Stimulated activated memory B cell treated with anti-CD40 and anti-IgM and Interleukin-4, amounts not matched to agents 10 μg/mL and 1 μg/mL and 100 μg/mL, for 72 hours (primary cell): ENCODE measurements around the gene TUBB2B.
A peak's percentile ranks its signal among the peaks of the same experiment; 100 is the strongest.

Experiments used
- ATAC-seq: fragments of 150-1000 bp; cut with Tn5 transposase; 2 replicates; pipeline ENCODE4 v1.10.0; 2021
- H3K27ac Mint-ChIP-seq: one replicate; pipeline ENCODE4 v1.8.0; 2022; ENCODE audit warnings: mild to moderate bottlenecking, mixed read lengths
- H3K27me3 Mint-ChIP-seq: one replicate; pipeline ENCODE4 v1.8.0; 2022; ENCODE audit warnings: mixed read lengths
- H3K36me3 Mint-ChIP-seq: one replicate; pipeline ENCODE4 v1.8.0; 2022; ENCODE audit warnings: mixed read lengths
- H3K4me1 Mint-ChIP-seq: one replicate; pipeline ENCODE4 v1.8.0; 2022; ENCODE audit warnings: mixed read lengths
- H3K4me3 Mint-ChIP-seq: one replicate; pipeline ENCODE4 v1.8.0; 2022; ENCODE audit warnings: mild to moderate bottlenecking, moderate library complexity, mixed read lengths
- H3K9me3 Mint-ChIP-seq: one replicate; pipeline ENCODE4 v1.8.0; 2022; ENCODE audit warnings: mixed read lengths

TUBB2B gene

GRCh38 chr6:3227363-3228045 lies at the start of gene TUBB2B:
TSS of gene TUBB2B (minus strand) at chr6:3227653. CDS start at chr6:3227543, 110 bp downstream.
- Mint-ChIP-seq H3K27ac (peak within 1 kb of the TSS; percentile 35), H3K4me3 (peak within 1 kb of the TSS; percentile 78), H3K36me3 (no peaks in the 10 kb centered on the region), H3K4me1 (peaks cover 55% of the 10 kb centered on the region), H3K9me3 (no peaks in the 10 kb centered on the region), H3K27me3 (peaks cover 70% of the 10 kb centered on the region)
- ATAC-seq = peak; percentile 44

DNA sequence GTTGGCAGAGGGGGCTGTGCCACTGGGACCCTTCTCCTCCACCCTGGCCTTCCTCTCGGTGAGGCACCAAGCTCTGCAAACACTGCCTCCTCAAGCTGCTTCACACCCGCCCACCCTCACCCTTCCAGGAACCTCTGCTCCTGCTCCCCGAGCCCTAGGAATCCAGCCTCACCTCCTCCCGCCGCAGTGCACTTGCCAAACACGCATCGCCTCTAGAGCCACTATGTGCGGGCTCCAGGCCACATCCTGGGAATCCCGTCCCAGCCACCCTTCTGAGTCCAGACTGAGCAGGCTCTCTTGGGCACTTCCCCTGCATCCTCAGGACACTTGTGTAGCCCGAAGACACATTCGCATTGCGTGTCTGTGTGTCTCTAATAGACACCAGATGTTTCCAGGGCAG lies 49.8 kb upstream of the TUBB2B start:
- no peak for ATAC-seq
- no peaks in the 10 kb centered on the region for H3K9me3 Mint-ChIP-seq
- H3K4me1 Mint-ChIP-seq = peaks cover 7% of the 10 kb centered on the region
- H3K4me3 Mint-ChIP-seq = no peak overlapping the region
- no peak overlapping the region for H3K27ac Mint-ChIP-seq
- no peaks in the 10 kb centered on the region for H3K27me3 Mint-ChIP-seq
- peaks cover 5% of the 10 kb centered on the region for H3K36me3 Mint-ChIP-seq

- Mint-ChIP-seq H3K27ac (no peak overlapping the region), H3K36me3 (peaks cover 10% of the 10 kb centered on the region), H3K9me3 (no peaks in the 10 kb centered on the region), H3K4me1 (peaks cover 7% of the 10 kb centered on the region), H3K4me3 (no peak overlapping the region), H3K27me3 (no peaks in the 10 kb centered on the region)
- ATAC-seq = no peak
Observed at GRCh38 chr6:3276174-3277167, 49.0 kb upstream of the TUBB2B start.

- peaks cover 33% of the 10 kb centered on the region for H3K36me3 Mint-ChIP-seq
- no peak for ATAC-seq
- no peaks in the 10 kb centered on the region for H3K9me3 Mint-ChIP-seq
- peaks cover 7% of the 10 kb centered on the region for H3K4me1 Mint-ChIP-seq
- no peak overlapping the region for H3K4me3 Mint-ChIP-seq
- no peaks in the 10 kb centered on the region for H3K27me3 Mint-ChIP-seq
- H3K27ac Mint-ChIP-seq = no peak overlapping the region
Observed at GRCh38 chr6:3273707-3274521, 46.5 kb upstream of the TUBB2B start.

- H3K27ac Mint-ChIP-seq = no peak overlapping the region
- H3K4me1 Mint-ChIP-seq = peaks cover 7% of the 10 kb centered on the region
Observed at GRCh38 chr6:3272911-3273547, 45.6 kb upstream of the TUBB2B start.

DNA sequence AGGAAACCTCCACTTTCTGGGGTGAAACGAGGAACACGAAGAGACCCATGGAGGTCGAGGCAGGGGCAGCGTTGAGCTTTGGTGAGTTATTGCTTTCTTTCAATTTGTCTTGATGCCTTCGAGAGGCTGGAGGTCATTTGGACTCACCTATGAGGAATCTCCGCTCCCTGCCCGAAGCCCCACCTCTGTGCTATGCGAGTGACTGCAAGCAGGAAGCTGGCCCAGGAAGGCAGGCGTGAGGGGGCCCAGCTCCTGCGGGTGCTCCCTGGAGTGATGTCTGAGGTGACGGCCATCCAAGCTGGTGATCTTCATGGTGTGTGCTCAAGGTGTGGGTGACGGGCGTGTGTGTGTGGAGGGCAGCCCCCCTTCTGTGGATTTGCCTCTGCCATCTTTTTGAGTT lies 44.3 kb upstream of the TUBB2B start:
- H3K36me3 Mint-ChIP-seq = peaks cover 48% of the 10 kb centered on the region
- no peaks in the 10 kb centered on the region for H3K27me3 Mint-ChIP-seq
- no peaks in the 10 kb centered on the region for H3K9me3 Mint-ChIP-seq
- ATAC-seq = no peak
- no peak overlapping the region for H3K4me3 Mint-ChIP-seq
- peaks cover 7% of the 10 kb centered on the region for H3K4me1 Mint-ChIP-seq
- H3K27ac Mint-ChIP-seq = no peak overlapping the region

More at GRCh38 chr6:3272911-3273547, 45.6 kb upstream of the TUBB2B start:
- no peaks in the 10 kb centered on the region for H3K9me3 Mint-ChIP-seq
- H3K4me3 Mint-ChIP-seq = no peak overlapping the region
- peaks cover 42% of the 10 kb centered on the region for H3K36me3 Mint-ChIP-seq
- ATAC-seq = no peak
- no peaks in the 10 kb centered on the region for H3K27me3 Mint-ChIP-seq

GRCh38 chr6:3270258-3270657 lies 42.8 kb upstream of the TUBB2B start:
- H3K27ac Mint-ChIP-seq = no peak overlapping the region
- ATAC-seq = no peak
- no peaks in the 10 kb centered on the region for H3K27me3 Mint-ChIP-seq
- no peak overlapping the region for H3K4me3 Mint-ChIP-seq
- H3K36me3 Mint-ChIP-seq = peaks cover 48% of the 10 kb centered on the region
- H3K9me3 Mint-ChIP-seq = no peaks in the 10 kb centered on the region
- peaks cover 7% of the 10 kb centered on the region for H3K4me1 Mint-ChIP-seq

DNA sequence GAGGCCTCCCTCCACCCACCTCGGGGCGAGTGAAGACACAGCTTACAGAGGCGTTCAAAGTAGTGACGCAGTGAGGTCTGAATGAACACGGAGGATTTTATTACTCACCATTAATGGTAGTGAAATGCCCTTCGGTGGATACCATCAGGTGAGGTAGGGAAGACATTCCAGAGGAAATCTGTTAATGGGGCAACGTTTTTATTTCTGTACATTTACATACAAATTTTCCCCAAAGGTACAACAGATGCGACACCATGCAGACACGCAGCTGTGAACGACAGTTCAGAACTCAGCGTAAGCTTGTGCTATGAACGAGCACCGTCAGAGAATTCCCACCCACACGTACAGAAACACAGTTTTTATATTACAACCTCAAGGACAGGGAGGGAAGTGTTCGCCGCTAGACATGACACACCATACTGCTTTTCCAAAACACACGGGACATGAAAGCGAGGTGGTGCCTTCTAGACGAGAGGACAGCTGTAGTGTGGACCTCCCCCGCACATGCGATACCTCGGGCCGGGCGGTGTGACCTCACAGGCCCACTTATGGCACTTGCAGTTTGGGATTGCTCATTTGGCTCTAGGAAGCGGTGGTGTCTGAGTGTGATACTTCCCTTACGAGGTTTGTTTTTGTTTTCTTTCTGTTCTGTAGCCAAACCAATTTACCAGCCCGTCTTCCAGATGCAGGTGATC lies 42.0 kb upstream of the TUBB2B start:
- no peak for ATAC-seq
- Mint-ChIP-seq H3K4me1 (peaks cover 12% of the 10 kb centered on the region), H3K27me3 (no peaks in the 10 kb centered on the region), H3K9me3 (no peaks in the 10 kb centered on the region), H3K36me3 (peaks cover 57% of the 10 kb centered on the region), H3K4me3 (no peak overlapping the region), H3K27ac (no peak overlapping the region)

DNA sequence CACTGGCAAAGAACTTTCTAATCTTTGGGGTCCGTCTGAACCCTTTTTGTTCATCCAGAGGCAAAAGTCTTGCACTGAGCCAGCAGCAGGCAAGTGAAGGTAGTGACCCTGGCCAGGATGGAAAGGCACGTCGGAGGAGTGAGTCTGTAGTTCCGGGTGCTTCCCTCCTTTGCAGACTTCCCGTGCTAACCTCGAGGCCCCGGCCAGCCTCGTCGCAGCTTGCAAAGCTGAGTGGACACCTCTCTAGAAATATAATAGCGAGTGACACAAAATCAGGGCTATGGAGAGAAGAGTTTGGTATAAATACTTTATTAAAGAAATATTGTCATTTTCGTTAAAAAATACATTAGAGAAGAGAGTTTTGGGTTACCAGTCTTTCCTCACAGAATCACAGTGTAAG lies 41.2 kb upstream of the TUBB2B start:
- Mint-ChIP-seq H3K27me3 (no peaks in the 10 kb centered on the region), H3K4me1 (peaks cover 7% of the 10 kb centered on the region), H3K36me3 (peaks cover 63% of the 10 kb centered on the region), H3K4me3 (no peak overlapping the region), H3K27ac (no peak overlapping the region), H3K9me3 (no peaks in the 10 kb centered on the region)
- no peak for ATAC-seq

GRCh38 chr6:3267162-3267561 lies 39.7 kb upstream of the TUBB2B start:
- no peak overlapping the region for H3K27ac Mint-ChIP-seq
- H3K4me3 Mint-ChIP-seq = no peak overlapping the region

DNA sequence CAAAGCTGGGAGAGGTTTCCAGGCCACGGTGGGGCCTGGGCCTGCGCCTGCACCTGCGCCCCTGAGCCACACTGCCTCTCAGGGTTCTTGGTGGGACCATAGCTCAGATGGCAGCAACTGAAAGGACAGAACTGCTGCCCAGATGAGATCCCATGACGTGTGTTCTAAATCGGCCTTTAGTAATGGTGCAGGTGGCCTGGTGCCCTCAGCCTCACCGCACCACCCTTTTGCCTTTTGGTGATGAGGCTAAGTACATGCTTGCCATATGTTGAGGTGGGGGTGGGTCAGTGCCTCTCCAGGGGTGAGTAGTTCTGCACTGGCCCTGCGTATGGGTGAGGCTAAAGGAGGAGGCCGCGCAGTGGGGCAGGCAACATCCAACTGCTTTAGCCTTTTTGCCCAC lies 38.7 kb upstream of the TUBB2B start:
- Mint-ChIP-seq H3K4me1 (peaks cover 30% of the 10 kb centered on the region), H3K4me3 (no peak overlapping the region), H3K9me3 (no peaks in the 10 kb centered on the region), H3K36me3 (peaks cover 64% of the 10 kb centered on the region), H3K27ac (no peak overlapping the region), H3K27me3 (no peaks in the 10 kb centered on the region)
- no peak for ATAC-seq

More at GRCh38 chr6:3267162-3267561, 39.7 kb upstream of the TUBB2B start:
- H3K9me3 Mint-ChIP-seq = no peaks in the 10 kb centered on the region
- no peak for ATAC-seq
- H3K4me1 Mint-ChIP-seq = peaks cover 20% of the 10 kb centered on the region
- peaks cover 67% of the 10 kb centered on the region for H3K36me3 Mint-ChIP-seq
- no peaks in the 10 kb centered on the region for H3K27me3 Mint-ChIP-seq

GRCh38 chr6:3265671-3266070 lies 38.2 kb upstream of the TUBB2B start:
- no peaks in the 10 kb centered on the region for H3K9me3 Mint-ChIP-seq
- peaks cover 63% of the 10 kb centered on the region for H3K36me3 Mint-ChIP-seq
- no peak for ATAC-seq
- peaks cover 35% of the 10 kb centered on the region for H3K4me1 Mint-ChIP-seq
- H3K4me3 Mint-ChIP-seq = no peak overlapping the region
- no peak overlapping the region for H3K27ac Mint-ChIP-seq
- H3K27me3 Mint-ChIP-seq = no peaks in the 10 kb centered on the region

DNA sequence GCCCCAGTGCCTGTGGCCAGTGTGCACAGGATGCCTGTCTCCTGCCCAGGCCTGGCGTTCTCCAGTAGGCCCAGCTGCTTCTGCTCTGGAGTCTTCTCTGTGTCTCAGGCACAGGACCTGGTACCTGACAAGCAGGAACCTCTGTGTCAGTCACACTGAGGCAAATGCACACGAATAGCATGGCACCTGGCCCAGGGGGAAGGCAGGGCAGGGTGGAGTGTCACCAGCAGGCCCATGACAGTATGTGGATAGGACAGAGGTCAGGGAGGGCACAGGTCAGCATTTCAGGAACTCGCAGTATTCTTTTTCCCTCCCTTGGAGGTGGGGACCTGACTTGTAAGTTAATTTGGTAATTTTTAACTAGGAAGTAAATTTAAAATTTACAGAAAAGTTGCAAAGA lies 36.9 kb upstream of the TUBB2B start:
- no peaks in the 10 kb centered on the region for H3K9me3 Mint-ChIP-seq
- no peak for ATAC-seq
- H3K4me3 Mint-ChIP-seq = no peak overlapping the region
- no peaks in the 10 kb centered on the region for H3K27me3 Mint-ChIP-seq
- peaks cover 44% of the 10 kb centered on the region for H3K4me1 Mint-ChIP-seq
- peaks cover 50% of the 10 kb centered on the region for H3K36me3 Mint-ChIP-seq
- no peak overlapping the region for H3K27ac Mint-ChIP-seq

- Mint-ChIP-seq H3K4me3 (no peak overlapping the region), H3K36me3 (peaks cover 38% of the 10 kb centered on the region), H3K4me1 (peaks cover 45% of the 10 kb centered on the region), H3K27me3 (no peaks in the 10 kb centered on the region), H3K9me3 (no peaks in the 10 kb centered on the region), H3K27ac (no peak overlapping the region)
- no peak for ATAC-seq
Observed at GRCh38 chr6:3263096-3263495, 35.6 kb upstream of the TUBB2B start.
